ENCODE data around the gene PRKAR1A.
"Not testable (repeated sequence)": the region's sequence is repeated elsewhere in the genome, so short reads cannot be mapped to it uniquely, and the experiment has no call there.

Gene PRKAR1A

GRCh38 chr17:68512247-68512959 is at the start of gene PRKAR1A:
Gene PRKAR1A (plus strand): TSS chr17:68512430. CDS start chr17:68515400, 2,970 bp downstream.
- peak; percentile 88 for DNase-seq (ENCODE audit: extremely low read depth in 1 of 2, low read depth in 1 of 2)

- no peak for DNase-seq (ENCODE audit: extremely low read depth in 1 of 2, low read depth in 1 of 2)
Observed at GRCh38 chr17:68463211-68464019, 48.8 kb upstream of the PRKAR1A start.

GRCh38 chr17:68468334-68468733 is 43.9 kb upstream of the PRKAR1A start:
- DNase-seq (ENCODE audit: extremely low read depth in 1 of 2, low read depth in 1 of 2), result no peak

GRCh38 chr17:68468788-68469187 is 43.4 kb upstream of the PRKAR1A start:
- DNase-seq (ENCODE audit: extremely low read depth in 1 of 2, low read depth in 1 of 2), result no peak

GRCh38 chr17:68470961-68471360 is 41.3 kb upstream of the PRKAR1A start:
- no peak for DNase-seq (ENCODE audit: extremely low read depth in 1 of 2, low read depth in 1 of 2)

- no peak for DNase-seq (ENCODE audit: extremely low read depth in 1 of 2, low read depth in 1 of 2)
Observed at GRCh38 chr17:68480885-68481284, 31.3 kb upstream of the PRKAR1A start.

GRCh38 chr17:68482576-68483041 is 29.6 kb upstream of the PRKAR1A start:
- no peak for DNase-seq (ENCODE audit: extremely low read depth in 1 of 2, low read depth in 1 of 2)

- no peak for DNase-seq (ENCODE audit: extremely low read depth in 1 of 2, low read depth in 1 of 2)
Observed at GRCh38 chr17:68484458-68484857, 27.8 kb upstream of the PRKAR1A start.

GRCh38 chr17:68489919-68490318 is 22.3 kb upstream of the PRKAR1A start:
- no peak for DNase-seq (ENCODE audit: extremely low read depth in 1 of 2, low read depth in 1 of 2)

GRCh38 chr17:68491381-68492231 is 20.6 kb upstream of the PRKAR1A start:
- DNase-seq (ENCODE audit: extremely low read depth in 1 of 2, low read depth in 1 of 2), result no peak

GRCh38 chr17:68492394-68493054 is 19.7 kb upstream of the PRKAR1A start:
- not testable (repeated sequence) for DNase-seq (ENCODE audit: extremely low read depth in 1 of 2, low read depth in 1 of 2)

- no peak for DNase-seq (ENCODE audit: extremely low read depth in 1 of 2, low read depth in 1 of 2)
Observed at GRCh38 chr17:68495081-68495480, 17.1 kb upstream of the PRKAR1A start.

GRCh38 chr17:68497885-68498319 is 14.3 kb upstream of the PRKAR1A start:
- no peak for DNase-seq (ENCODE audit: extremely low read depth in 1 of 2, low read depth in 1 of 2)

- no peak for DNase-seq (ENCODE audit: extremely low read depth in 1 of 2, low read depth in 1 of 2)
Observed at GRCh38 chr17:68498479-68499326, 13.5 kb upstream of the PRKAR1A start.

- DNase-seq (ENCODE audit: extremely low read depth in 1 of 2, low read depth in 1 of 2), result no peak
Observed at GRCh38 chr17:68499587-68499986, 12.6 kb upstream of the PRKAR1A start.

GRCh38 chr17:68501074-68501473 is 11.2 kb upstream of the PRKAR1A start:
- no peak for DNase-seq (ENCODE audit: extremely low read depth in 1 of 2, low read depth in 1 of 2)

GRCh38 chr17:68505951-68506350 is 6.3 kb upstream of the PRKAR1A start:
- no peak for DNase-seq (ENCODE audit: extremely low read depth in 1 of 2, low read depth in 1 of 2)

- no peak for DNase-seq (ENCODE audit: extremely low read depth in 1 of 2, low read depth in 1 of 2)
Observed at GRCh38 chr17:68507576-68507975, 4.7 kb upstream of the PRKAR1A start.
